ENCODE data around the gene CHGA. TPM values are rescaled to one million over a fixed set of nuclear protein-coding genes. Genes with fewer than 3 reads are reported as not detected.

Gene CHGA
- total and polyA plus RNA-seq, 2 of the 13 experiments (the other 11 are each of a cell fraction or from before 2014, with no cell fraction given), result not detected

- TF ChIP-seq FOXK1 (CRISPR knock-in tag; IDR thresholded peaks at IDR 0.05; ENCODE audit: borderline replicate concordance, low read depth), result 0 out of 2 replicates have a peak, but pooled peaks have one; percentile 20
- TF ChIP-seq NCOR1 (IDR thresholded peaks at IDR 0.05; ENCODE audit: borderline replicate concordance, low read length), result peak; percentile 82; the same call in 1 of the 2 replicates
- TF ChIP-seq MED1 (CRISPR knock-in tag; IDR thresholded peaks at IDR 0.05), result 0 out of 2 replicates have a peak, but pooled peaks have one; percentile 20
- 0 out of 2 replicates have a peak, but pooled peaks have one; percentile 44 for TF ChIP-seq ZNF556 (CRISPR knock-in tag; IDR thresholded peaks at IDR 0.05; ENCODE audit: borderline replicate concordance)
- TF ChIP-seq MIER2 (CRISPR knock-in tag; IDR thresholded peaks at IDR 0.05), result peak; percentile 89
- TF ChIP-seq HMG20A (CRISPR knock-in tag; IDR thresholded peaks at IDR 0.05; ENCODE audit: borderline replicate concordance), result peak; percentile 34; the same call in 1 of the 2 replicates
- no peak for TF ChIP-seq LCORL (IDR thresholded peaks at IDR 0.05)
- 0 out of 2 replicates have a peak, but pooled peaks have one; percentile 19 for TF ChIP-seq LCORL (CRISPR knock-in tag; IDR thresholded peaks at IDR 0.05)
- TF ChIP-seq ZNF775 (CRISPR knock-in tag; IDR thresholded peaks at IDR 0.05; ENCODE audit: borderline replicate concordance), result no peak
- TF ChIP-seq ZNF570 (CRISPR knock-in tag; IDR thresholded peaks at IDR 0.05; ENCODE audit: borderline replicate concordance), result no peak
- TF ChIP-seq HCFC1 (IDR thresholded peaks at IDR 0.05; ENCODE audit: low read depth, low read length), result no peak
- TF ChIP-seq ZNF263 (CRISPR knock-in tag; IDR thresholded peaks at IDR 0.05), result peak; percentile 93
- TF ChIP-seq PHF21A (CRISPR knock-in tag; IDR thresholded peaks at IDR 0.05), result peak; percentile 61; the same call in 1 of the 2 replicates
- no peak for TF ChIP-seq ZNF589 (CRISPR knock-in tag; conservative IDR thresholded peaks at IDR 0.05)
- peak; percentile 62 for TF ChIP-seq BCL6 (CRISPR knock-in tag; IDR thresholded peaks at IDR 0.05)
- peak; percentile 79; the same call in 1 of the 2 replicates for TF ChIP-seq EHMT2 (IDR thresholded peaks at IDR 0.05; ENCODE audit: borderline replicate concordance, low read depth, low read length)
- peak; percentile 18; the same call in 1 of the 2 replicates for TF ChIP-seq FOXK2 (IDR thresholded peaks at IDR 0.05)
- no peak for TF ChIP-seq SOX6 (IDR thresholded peaks at IDR 0.05)
- TF ChIP-seq SOX6 (CRISPR knock-in tag; IDR thresholded peaks at IDR 0.05), result peak; percentile 83
- peak; percentile 77; the same call in 1 of the 2 replicates for TF ChIP-seq TEF (CRISPR knock-in tag; IDR thresholded peaks at IDR 0.05)
- TF ChIP-seq FOXP4 (CRISPR knock-in tag; IDR thresholded peaks at IDR 0.05), result peak; percentile 76
- TF ChIP-seq CREM (IDR thresholded peaks at IDR 0.05), result peak; percentile 45; the same call in 1 of the 2 replicates
- TF ChIP-seq CREM (CRISPR knock-in tag; IDR thresholded peaks at IDR 0.05), result no peak
- no peak for TF ChIP-seq TAF15 (IDR thresholded peaks at IDR 0.05; ENCODE audit: low read depth, low read length, poor library complexity, severe bottlenecking)
- no peak for TF ChIP-seq PLRG1 (conservative IDR thresholded peaks at IDR 0.05)
- peak; percentile 87 for TF ChIP-seq RCOR2 (CRISPR knock-in tag; IDR thresholded peaks at IDR 0.05)
- TF ChIP-seq TBX2 (CRISPR knock-in tag; IDR thresholded peaks at IDR 0.05; ENCODE audit: borderline replicate concordance), result peak; percentile 30; the same call in 1 of the 2 replicates
- peak; percentile 29 for TF ChIP-seq SALL1 (CRISPR knock-in tag; IDR thresholded peaks at IDR 0.05)
Measured at GRCh38 chr14:92905667-92906066, 17.3 kb upstream of the CHGA start (continued).
